ENCODE results near the gene MPRIP. TPM values are rescaled to one million over a fixed set of nuclear protein-coding genes. Genes with fewer than 3 reads are reported as not detected.

MPRIP gene
- total and polyA plus RNA-seq, 12 donors = 88.5 to 234 (median 175) TPM

- WGBS, 4 donors = 35 to 49% (median 43%) methylated on average over 8 of the region's 8 CpGs
- intact Hi-C loops (cut with DNase I) = loop anchor here in 1 of 2 donors (10.0 kb wide), 1 partner anchor 57 kb away; no protein-coding TSS in a partner anchor
- peak; percentile 51 to 88 (median 80) for DNase-seq
- no peaks in the 10 kb centered on the region for H3K9me3 ChIP-seq (replicated peaks in 1 of 3)
- no peaks in the 10 kb centered on the region for H3K27me3 ChIP-seq
- H3K36me3 ChIP-seq (replicated peaks in 1 of 2) = no peaks in the 10 kb centered on the region
- H3K4me1 ChIP-seq (replicated peaks in 1 of 2) = peaks cover 29 to 44% of the 10 kb centered on the region in 2 donors
- H3K27ac ChIP-seq = peak overlapping the region in 3 of 5 donors; percentile 15 to 60 (median 53)
- no peak overlapping the region for H3K4me3 ChIP-seq
- TF ChIP-seq POLR2A (IDR thresholded peaks at IDR 0.05) = no peak
- TF ChIP-seq CTCF (IDR thresholded peaks at IDR 0.05) = no peak
Observed at GRCh38 chr17:17201907-17202306, 159.7 kb downstream of the MPRIP start.

GRCh38 chr17:17203173-17203730 lies 161.0 kb downstream of the MPRIP start:
- Histone ChIP-seq H3K4me1 (replicated peaks in 1 of 2) (peaks cover 29 to 44% of the 10 kb centered on the region in 2 donors), H3K36me3 (replicated peaks in 1 of 2) (no peaks in the 10 kb centered on the region), H3K9me3 (replicated peaks in 1 of 3) (no peaks in the 10 kb centered on the region), H3K4me3 (no peak overlapping the region), H3K27ac (peak overlapping the region in 1 of 5 donors; percentile 64), H3K27me3 (no peaks in the 10 kb centered on the region)
- intact Hi-C loops (cut with DNase I) = loop anchor here in 1 of 2 donors (10.0 kb wide), 1 partner anchor 58 kb away; no protein-coding TSS in a partner anchor
- no peak for TF ChIP-seq CTCF (IDR thresholded peaks at IDR 0.05)
- no peak for TF ChIP-seq POLR2A (IDR thresholded peaks at IDR 0.05)
- WGBS, 4 donors = 81 to 91% (median 84%) methylated on average over 9 to 15 of the region's 15 CpGs
- DNase-seq = no peak

GRCh38 chr17:17204041-17204591 lies 161.9 kb downstream of the MPRIP start:
- no peaks in the 10 kb centered on the region for H3K9me3 ChIP-seq (replicated peaks in 1 of 3)
- no peak overlapping the region for H3K4me3 ChIP-seq
- H3K36me3 ChIP-seq (replicated peaks in 1 of 2) = no peaks in the 10 kb centered on the region
- DNase-seq = peak; percentile 62 to 86 (median 73)
- H3K4me1 ChIP-seq (replicated peaks in 1 of 2) = peaks cover 29 to 44% of the 10 kb centered on the region in 2 donors
- no peaks in the 10 kb centered on the region for H3K27me3 ChIP-seq
- TF ChIP-seq POLR2A (IDR thresholded peaks at IDR 0.05) (peak in 1 of 2 donors; percentile 23), CTCF (IDR thresholded peaks at IDR 0.05) (no peak)
- H3K27ac ChIP-seq = peak overlapping the region in 1 of 5 donors; percentile 64
- 46 to 60% (median 56%) methylated on average over 14 to 15 of the region's 15 CpGs for WGBS, 4 donors
- intact Hi-C loops (cut with DNase I) = loop anchor here in 1 of 2 donors (10.0 kb wide), 1 partner anchor 59 kb away; no protein-coding TSS in a partner anchor

GRCh38 chr17:17204635-17205231 lies 162.5 kb downstream of the MPRIP start:
- Histone ChIP-seq H3K9me3 (replicated peaks in 1 of 3) (no peaks in the 10 kb centered on the region), H3K27me3 (no peaks in the 10 kb centered on the region), H3K27ac (peak overlapping the region in 2 of 5 donors; percentile 85 to 90), H3K36me3 (replicated peaks in 1 of 2) (no peaks in the 10 kb centered on the region), H3K4me3 (peak overlapping the region in 1 of 4 donors; percentile 67), H3K4me1 (replicated peaks in 1 of 2) (peaks cover 29 to 44% of the 10 kb centered on the region in 2 donors)
- TF ChIP-seq POLR2A (IDR thresholded peaks at IDR 0.05) (no peak), CTCF (IDR thresholded peaks at IDR 0.05) (no peak)
- intact Hi-C loops (cut with DNase I) = loop anchor here in 1 of 2 donors (10.0 kb wide), 1 partner anchor 60 kb away; no protein-coding TSS in a partner anchor
- no peak for DNase-seq
- 79 to 86% (median 84%) methylated on average over 13 to 14 of the region's 14 CpGs; no CpG with 5 or more reads in 1 of the 4 donors for WGBS, 4 donors
